Astrocyte (in vitro differentiated cells and primary cell): ENCODE measurements around the gene FCN2. TPM values are rescaled to one million over a fixed set of nuclear protein-coding genes. Genes with fewer than 3 reads are reported as not detected.

ENCODE experiments used
- DNase-seq: peaks from one replicate; pipeline ENCODE4 v3.0.0-alpha.2; 2010; ENCODE audit warnings: low read depth
- FAIRE-seq: peaks from 2 replicates; lab custom pipeline; 2011; peaks lifted over from hg19 to GRCh38; lab: Jason Lieb, UNC
- H2AFZ ChIP-seq: 2 replicates; pipeline ENCODE4 v1.6.0; 2012; ENCODE audit warnings: low read depth, low read length, inconsistent platforms
- H3K27ac ChIP-seq: 2 replicates; pipeline ENCODE4 v1.5.1; 2011; ENCODE audit warnings: low read depth, low read length, inconsistent platforms
- H3K27me3 ChIP-seq: 2 replicates; pipeline ENCODE4 v1.6.0; 2011; ENCODE audit warnings: low read length, inconsistent platforms; ENCODE audit not compliant: insufficient read depth
- H3K36me3 ChIP-seq: 2 replicates; pipeline ENCODE4 v1.5.1; 2011; ENCODE audit warnings: low read length, inconsistent platforms; ENCODE audit not compliant: insufficient read depth
- H3K4me1 ChIP-seq: 2 replicates; pipeline ENCODE4 v1.5.1; 2011; ENCODE audit warnings: low read length, inconsistent platforms; ENCODE audit not compliant: insufficient read depth
- H3K4me2 ChIP-seq: 2 replicates; pipeline ENCODE4 v1.6.0; 2012; ENCODE audit warnings: low read length, inconsistent platforms
- H3K4me3 ChIP-seq: 2 replicates; pipeline ENCODE4 v1.5.1; 2011; ENCODE audit warnings: low read depth, mild to moderate bottlenecking, low read length, inconsistent platforms; ENCODE audit not compliant: insufficient read depth
- H3K79me2 ChIP-seq: 2 replicates; pipeline ENCODE4 v1.6.0; 2012; ENCODE audit warnings: mild to moderate bottlenecking, low read length, inconsistent platforms; ENCODE audit not compliant: insufficient read depth
- H3K9ac ChIP-seq: 2 replicates; pipeline ENCODE4 v1.6.0; 2012; ENCODE audit warnings: mild to moderate bottlenecking, low read length, inconsistent platforms
- H3K9me3 ChIP-seq: 2 replicates; pipeline ENCODE4 v1.5.1; 2012; ENCODE audit warnings: low read depth, mild to moderate bottlenecking, low read length, inconsistent platforms; ENCODE audit not compliant: insufficient read depth
- H4K20me1 ChIP-seq: 2 replicates; pipeline ENCODE4 v1.6.0; 2012; ENCODE audit warnings: low read length, inconsistent platforms; ENCODE audit not compliant: insufficient read depth
- H3K27ac Mint-ChIP-seq: one replicate; pipeline ENCODE4 v1.8.0; 2021; ENCODE audit warnings: mild to moderate bottlenecking, mixed read lengths; ENCODE audit not compliant: unreplicated experiment
- H3K27me3 Mint-ChIP-seq: one replicate; pipeline ENCODE4 v1.8.0; 2021; ENCODE audit warnings: low read depth, mixed read lengths; ENCODE audit not compliant: unreplicated experiment
- H3K36me3 Mint-ChIP-seq: one replicate; pipeline ENCODE4 v1.8.0; 2021; ENCODE audit warnings: low read depth, mixed read lengths; ENCODE audit not compliant: unreplicated experiment
- H3K4me1 Mint-ChIP-seq: one replicate; pipeline ENCODE4 v1.8.0; 2021; ENCODE audit warnings: low read depth, mixed read lengths; ENCODE audit not compliant: unreplicated experiment
- H3K4me3 Mint-ChIP-seq: one replicate; pipeline ENCODE4 v1.8.0; 2021; ENCODE audit warnings: mild to moderate bottlenecking, moderate library complexity, mixed read lengths; ENCODE audit not compliant: unreplicated experiment
- H3K9me3 Mint-ChIP-seq: one replicate; pipeline ENCODE4 v1.8.0; 2021; ENCODE audit warnings: mild to moderate bottlenecking, mixed read lengths; ENCODE audit not compliant: unreplicated experiment
- CTCF ChIP-seq: IDR thresholded peaks from 2 replicates; pipeline ENCODE4 v1.5.1; 2011; ENCODE audit warnings: low read depth, mild to moderate bottlenecking, inconsistent platforms, low read length, moderate library complexity; ENCODE audit not compliant: insufficient read depth
- EZH2 ChIP-seq: IDR thresholded peaks from 2 replicates; pipeline ENCODE4 v1.6.1; 2012; ENCODE audit warnings: mild to moderate bottlenecking, low read length, inconsistent platforms; ENCODE audit not compliant: insufficient read depth
- total RNA-seq: library from RNA; stranded (reverse); gene quantifications from 2 replicates; pipeline ENCODE4 v1.2.1, GENCODE V29; 2021

The FCN2 gene
- total RNA-seq, 1 donor from 2014 or later, result not detected

GRCh38 chr9:134863941-134864820 lies 16.4 kb upstream of the FCN2 start:
- no peak for FAIRE-seq
- H3K36me3 ChIP-seq, result no peaks in the 10 kb centered on the region
- peaks cover 5% of the 10 kb centered on the region for H3K9me3 Mint-ChIP-seq
- no peaks in the 10 kb centered on the region for H3K79me2 ChIP-seq
- H3K36me3 Mint-ChIP-seq, result no peaks in the 10 kb centered on the region
- no peak overlapping the region for H3K4me2 ChIP-seq
- no peaks in the 10 kb centered on the region for H3K27me3 ChIP-seq
- H4K20me1 ChIP-seq, result no peaks in the 10 kb centered on the region
- H3K4me3 Mint-ChIP-seq, result no peak overlapping the region
- H3K27ac ChIP-seq, result no peak overlapping the region
- no peak overlapping the region for H3K4me3 ChIP-seq
- DNase-seq, result no peak
- H2AFZ ChIP-seq, result no peak overlapping the region
- H3K4me1 ChIP-seq, result no peaks in the 10 kb centered on the region
- H3K27ac Mint-ChIP-seq, result no peak overlapping the region
- H3K9me3 ChIP-seq, result no peaks in the 10 kb centered on the region
- peaks cover 9% of the 10 kb centered on the region for H3K27me3 Mint-ChIP-seq
- H3K4me1 Mint-ChIP-seq, result no peaks in the 10 kb centered on the region
- H3K9ac ChIP-seq, result no peak overlapping the region
- no peak for TF ChIP-seq CTCF
- no peak for TF ChIP-seq EZH2

- Histone ChIP-seq H3K36me3 (no peaks in the 10 kb centered on the region), H3K27ac (no peak overlapping the region), H2AFZ (no peak overlapping the region), H3K4me2 (no peak overlapping the region), H3K4me1 (no peaks in the 10 kb centered on the region), H4K20me1 (no peaks in the 10 kb centered on the region), H3K4me3 (no peak overlapping the region), H3K9me3 (no peaks in the 10 kb centered on the region), H3K27me3 (no peaks in the 10 kb centered on the region), H3K79me2 (no peaks in the 10 kb centered on the region), H3K9ac (no peak overlapping the region)
- Mint-ChIP-seq H3K4me1 (no peaks in the 10 kb centered on the region), H3K9me3 (peaks cover 5% of the 10 kb centered on the region), H3K27me3 (peaks cover 12% of the 10 kb centered on the region), H3K27ac (no peak overlapping the region), H3K36me3 (no peaks in the 10 kb centered on the region), H3K4me3 (no peak overlapping the region)
- no peak for TF ChIP-seq CTCF
- no peak for TF ChIP-seq EZH2
- FAIRE-seq, result no peak
- no peak for DNase-seq
These were observed 15.8 kb upstream of the FCN2 start for GRCh38 chr9:134864821-134865190.
